HepG2 (cell line): Measurements from ENCODE around the gene DENND5B. TPM values are rescaled to one million over a fixed set of nuclear protein-coding genes. Genes with fewer than 3 reads are reported as not detected.

Source experiments
- ARNTL ChIP-seq: sonication (generic); formaldehyde crosslinking; IDR thresholded peaks from 2 replicates; pipeline ENCODE4 v1.4.0; 2020; ENCODE audit warnings: mild to moderate bottlenecking, missing genetic modification reagents
- GLI4 ChIP-seq: sonication (generic); formaldehyde crosslinking; IDR thresholded peaks from 2 replicates; pipeline ENCODE4 v1.5.1; 2020; ENCODE audit warnings: missing genetic modification reagents, mild to moderate bottlenecking, moderate library complexity, borderline replicate concordance
- HMGXB4 ChIP-seq, 2 experiments: sonication (generic) in 1 of 2; formaldehyde crosslinking in 1 of 2; IDR thresholded peaks; 2 replicates each; pipeline versions ENCODE4 v1.4.0 to v1.6.1; 2018 to 2020; ENCODE audit warnings: missing genetic modification reagents in 2 of 2, borderline replicate concordance in 1 of 2, low read depth in 1 of 2, mild to moderate bottlenecking in 1 of 2, missing biosample characterization in 1 of 2
- MED1 ChIP-seq: sonication (generic); formaldehyde crosslinking; IDR thresholded peaks from 2 replicates; pipeline ENCODE4 v1.4.0; 2020; ENCODE audit warnings: missing genetic modification reagents
- MED13 ChIP-seq: sonication (generic); formaldehyde crosslinking; IDR thresholded peaks from 2 replicates; pipeline ENCODE4 v1.5.0; 2020; ENCODE audit warnings: missing genetic modification reagents
- MEIS2 ChIP-seq: sonication (generic); formaldehyde crosslinking; IDR thresholded peaks from 2 replicates; pipeline ENCODE4 v1.9.0; 2021; ENCODE audit warnings: mild to moderate bottlenecking, missing genetic modification reagents
- MTF1 ChIP-seq: sonication (generic); formaldehyde crosslinking; IDR thresholded peaks from 2 replicates; pipeline ENCODE4 v1.5.0; 2020; ENCODE audit warnings: missing genetic modification reagents
- NONO ChIP-seq, 2 experiments: fragments of 450-650 bp in 1 of 2; sonication (generic) in 1 of 2; formaldehyde crosslinking in 1 of 2; IDR thresholded peaks in 1 of 2; conservative IDR thresholded peaks in 1 of 2; 2 replicates each; pipeline versions ENCODE4 v1.6.1 to v1.8.0; 2017 to 2022; ENCODE audit warnings: mild to moderate bottlenecking in 1 of 2, missing genetic modification reagents in 1 of 2, moderate library complexity in 1 of 2
- PAF1 ChIP-seq: IDR thresholded peaks from 2 replicates; pipeline ENCODE4 v1.6.1; 2016; ENCODE audit warnings: missing genetic modification reagents, missing compliant biosample characterization
- PATZ1 ChIP-seq: sonication (generic); formaldehyde crosslinking; IDR thresholded peaks from 2 replicates; pipeline ENCODE4 v1.4.0; 2020; ENCODE audit warnings: missing genetic modification reagents
- RAD21 ChIP-seq: fragments of 450-650 bp; formaldehyde crosslinking; IDR thresholded peaks from 2 replicates; pipeline ENCODE4 v1.5.0; 2020; ENCODE audit warnings: mild to moderate bottlenecking
- RBFOX2 ChIP-seq: fragments of 200-400 bp; formaldehyde crosslinking; IDR thresholded peaks from 2 replicates; pipeline ENCODE4 v1.6.1; 2017; ENCODE audit warnings: low read depth, mild to moderate bottlenecking, low read length
- RFX5 ChIP-seq: IDR thresholded peaks from 2 replicates; pipeline ENCODE4 v1.6.1; 2011; ENCODE audit warnings: low read depth, low read length, improper control_type of control experiment
- SATB2 ChIP-seq: sonication (generic); formaldehyde crosslinking; IDR thresholded peaks from 2 replicates; pipeline ENCODE4 v1.5.0; 2020; ENCODE audit warnings: missing genetic modification reagents
- SMARCE1 ChIP-seq: fragments of 450-650 bp; IDR thresholded peaks from 2 replicates; pipeline ENCODE4 v1.6.1; 2017; ENCODE audit warnings: borderline replicate concordance
- ZBTB14 ChIP-seq: sonication (generic); formaldehyde crosslinking; IDR thresholded peaks from 2 replicates; pipeline ENCODE4 v1.4.0; 2020; ENCODE audit warnings: missing genetic modification reagents
- ZBTB38 ChIP-seq: sonication (generic); formaldehyde crosslinking; IDR thresholded peaks from 2 replicates; pipeline ENCODE4 v1.5.1; 2020; ENCODE audit warnings: mild to moderate bottlenecking, missing genetic modification reagents
- ZNF280D ChIP-seq: sonication (generic); formaldehyde crosslinking; IDR thresholded peaks from 2 replicates; pipeline ENCODE4 v1.5.1; 2020; ENCODE audit warnings: mild to moderate bottlenecking, missing genetic modification reagents
- ZNF496 ChIP-seq: sonication (generic); formaldehyde crosslinking; IDR thresholded peaks from 2 replicates; pipeline ENCODE4 v1.8.1; 2023; ENCODE audit warnings: mild to moderate bottlenecking, moderate library complexity, missing genetic modification reagents; ENCODE audit not compliant: insufficient replicate concordance
- ZNF570 ChIP-seq: sonication (generic); formaldehyde crosslinking; IDR thresholded peaks from 2 replicates; pipeline ENCODE4 v1.4.0; 2020; ENCODE audit warnings: mild to moderate bottlenecking, missing genetic modification reagents, borderline replicate concordance
- ZNF615 ChIP-seq: sonication (generic); formaldehyde crosslinking; IDR thresholded peaks from 2 replicates; pipeline ENCODE4 v1.5.0; 2020; ENCODE audit warnings: mild to moderate bottlenecking, missing genetic modification reagents, borderline replicate concordance
- polyA plus RNA-seq, 8 experiments: library from polyadenylated mRNA; depleted of rRNA in 3 of 8; stranded (reverse) in 7 of 8; unstranded in 1 of 8; fragments of >200 nt; fragmentation: Illumina TruSeq in 4 of 8; extraction: Trizol in 4 of 8; gene quantifications; 2 replicates each; pipeline versions ENCODE4 v1.2.1 to v1.2.3, GENCODE V29; 2011 to 2016; ENCODE audit warnings: low read depth in 4 of 8, missing spikeins in 1 of 8, mixed read lengths in 1 of 8; ENCODE audit not compliant: insufficient read depth in 1 of 8
- total RNA-seq, 5 experiments: library from RNA; depleted of rRNA; stranded (reverse); fragments of >200 nt; fragmentation: Illumina TruSeq; extraction: Trizol; gene quantifications; 2 replicates each; pipeline ENCODE4 v1.2.3, GENCODE V29; 2016; ENCODE audit warnings: low read depth in 1 of 5

DENND5B gene
- total and polyA plus RNA-seq, 2 of the 13 experiments (the other 11 are each of a cell fraction or from before 2014, with no cell fraction given) = 14.7 to 18.7 TPM

GRCh38 chr12:31590642-31591379, at the start of gene DENND5B (continued):
- 0 out of 2 replicates have a peak, but pooled peaks have one; percentile 26 for TF ChIP-seq MTF1 (CRISPR knock-in tag)
- no peak for TF ChIP-seq PAF1
- peak; percentile 4; the same call in 1 of the 2 replicates for TF ChIP-seq MED13 (CRISPR knock-in tag)
- no peak for TF ChIP-seq GLI4 (CRISPR knock-in tag)
- TF ChIP-seq ZNF496 (CRISPR knock-in tag) = no peak
- no peak for TF ChIP-seq ARNTL (CRISPR knock-in tag)
- TF ChIP-seq MEIS2 = no peak
- TF ChIP-seq ZNF570 = no peak
- TF ChIP-seq ZBTB14 (CRISPR knock-in tag) = peak; percentile 87
- TF ChIP-seq ZNF615 (CRISPR knock-in tag) = no peak
- TF ChIP-seq RAD21 (CRISPR knock-in tag) = peak; percentile 6; the same call in 1 of the 2 replicates
- TF ChIP-seq RBFOX2 = no peak; the same call in 1 of the 2 replicates
- TF ChIP-seq ZNF280D (CRISPR knock-in tag) = no peak
- peak; percentile 49 for TF ChIP-seq PATZ1
- no peak for TF ChIP-seq SATB2 (CRISPR knock-in tag)
- TF ChIP-seq RFX5 = no peak
- 0 out of 4 replicates have a peak, but pooled peaks of 1 of the 2 experiments have one; percentile 10 for TF ChIP-seq HMGXB4 (CRISPR knock-in tag; IDR thresholded peaks at IDR 0.05; ENCODE audit: borderline replicate concordance in 1 of 2, low read depth in 1 of 2)
- peak; percentile 20; the same call in 1 of the 2 replicates for TF ChIP-seq MED1 (CRISPR knock-in tag)
- TF ChIP-seq NONO (IDR thresholded peaks at IDR 0.05) = no peak
- peak; percentile 54; the same call in 1 of the 2 replicates for TF ChIP-seq NONO (CRISPR knock-in tag; conservative IDR thresholded peaks at IDR 0.05)
- TF ChIP-seq ZBTB38 (CRISPR knock-in tag) = no peak
- TF ChIP-seq SMARCE1 = no peak
